ENCODE measurements around the gene PPP2R2C. TPM values are rescaled to one million over a fixed set of nuclear protein-coding genes. Genes with fewer than 3 reads are reported as not detected.

Gene PPP2R2C
- total RNA-seq, 3 donors from 2014 or later = 0.16 to 0.66 (median 0.44) TPM

- Histone ChIP-seq H3K4me1 (no peaks in the 10 kb centered on the region), H3K36me3 (no peaks in the 10 kb centered on the region), H3K4me3 (no peak overlapping the region), H3K27me3 (peaks cover 0 to 47% of the 10 kb centered on the region in 2 donors), H3K27ac (no peak overlapping the region), H3K9me3 (peaks cover 3 to 4% of the 10 kb centered on the region in 2 donors)
- TF ChIP-seq POLR2A (IDR thresholded peaks at IDR 0.05) (no peak), POLR2AphosphoS5 (IDR thresholded peaks at IDR 0.05) (no peak)
- TF ChIP-seq, protein P1, sequence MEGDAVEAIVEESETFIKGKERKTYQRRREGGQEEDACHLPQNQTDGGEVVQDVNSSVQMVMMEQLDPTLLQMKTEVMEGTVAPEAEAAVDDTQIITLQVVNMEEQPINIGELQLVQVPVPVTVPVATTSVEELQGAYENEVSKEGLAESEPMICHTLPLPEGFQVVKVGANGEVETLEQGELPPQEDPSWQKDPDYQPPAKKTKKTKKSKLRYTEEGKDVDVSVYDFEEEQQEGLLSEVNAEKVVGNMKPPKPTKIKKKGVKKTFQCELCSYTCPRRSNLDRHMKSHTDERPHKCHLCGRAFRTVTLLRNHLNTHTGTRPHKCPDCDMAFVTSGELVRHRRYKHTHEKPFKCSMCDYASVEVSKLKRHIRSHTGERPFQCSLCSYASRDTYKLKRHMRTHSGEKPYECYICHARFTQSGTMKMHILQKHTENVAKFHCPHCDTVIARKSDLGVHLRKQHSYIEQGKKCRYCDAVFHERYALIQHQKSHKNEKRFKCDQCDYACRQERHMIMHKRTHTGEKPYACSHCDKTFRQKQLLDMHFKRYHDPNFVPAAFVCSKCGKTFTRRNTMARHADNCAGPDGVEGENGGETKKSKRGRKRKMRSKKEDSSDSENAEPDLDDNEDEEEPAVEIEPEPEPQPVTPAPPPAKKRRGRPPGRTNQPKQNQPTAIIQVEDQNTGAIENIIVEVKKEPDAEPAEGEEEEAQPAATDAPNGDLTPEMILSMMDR (IDR thresholded peaks at IDR 0.05) = no peak
- intact Hi-C loops (cut with DNase I; ENCODE audit: low total_unique reads) = no loop called here
- no peak for DNase-seq (ENCODE audit: low spot score in 2 of 2)
These were observed 135.0 kb downstream of the PPP2R2C start for GRCh38 chr4:6337331-6337935.

- Histone ChIP-seq H3K9me3 (peaks cover 4 to 8% of the 10 kb centered on the region in 2 donors), H3K4me1 (no peaks in the 10 kb centered on the region), H3K36me3 (no peaks in the 10 kb centered on the region), H3K27me3 (peaks cover 0 to 47% of the 10 kb centered on the region in 2 donors), H3K4me3 (no peak overlapping the region), H3K27ac (no peak overlapping the region)
- intact Hi-C loops (cut with DNase I; ENCODE audit: low total_unique reads) = no loop called here
- DNase-seq (ENCODE audit: low spot score in 2 of 2) = no peak
- TF ChIP-seq POLR2AphosphoS5 (IDR thresholded peaks at IDR 0.05) (no peak), POLR2A (IDR thresholded peaks at IDR 0.05) (no peak)
- TF ChIP-seq, protein P1 (IDR thresholded peaks at IDR 0.05) = no peak
These were observed 136.2 kb downstream of the PPP2R2C start for GRCh38 chr4:6336166-6336565.

DNA sequence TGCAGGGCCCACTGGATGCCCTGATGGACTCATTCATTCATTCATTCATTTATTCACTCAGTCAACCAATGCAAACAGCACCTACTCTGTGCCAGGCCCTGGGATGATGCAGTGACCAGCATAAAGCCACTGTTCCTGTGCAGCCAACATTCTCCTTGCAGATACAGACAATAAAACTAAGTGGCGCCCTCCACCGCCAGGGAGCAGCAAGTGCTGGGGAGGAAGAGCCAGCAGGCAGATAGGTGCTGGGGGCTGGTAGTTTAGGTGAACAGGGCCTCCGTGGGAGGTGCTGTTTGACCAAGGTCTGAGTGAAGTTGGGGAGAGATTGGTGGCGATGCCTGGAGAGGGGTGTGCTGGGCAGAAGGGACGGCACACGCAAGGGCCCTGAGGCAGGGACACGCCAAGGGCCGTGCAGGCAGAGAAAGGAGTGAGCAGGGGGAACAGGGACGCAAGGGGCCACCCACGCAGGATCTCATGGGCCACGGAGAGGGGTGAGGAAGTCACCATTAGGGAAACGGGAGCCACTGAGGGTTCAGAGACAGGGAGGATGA, 137.3 kb downstream of the PPP2R2C start:
- H3K36me3 ChIP-seq = no peaks in the 10 kb centered on the region
- peaks cover 4 to 8% of the 10 kb centered on the region in 2 donors for H3K9me3 ChIP-seq
- intact Hi-C loops (cut with DNase I; ENCODE audit: low total_unique reads) = loop anchor here (2.0 kb wide), 1 partner anchor 16 kb away; no protein-coding TSS in a partner anchor
- DNase-seq (ENCODE audit: low spot score in 2 of 2) = no peak
- TF ChIP-seq POLR2A (IDR thresholded peaks at IDR 0.05) (no peak), POLR2AphosphoS5 (IDR thresholded peaks at IDR 0.05) (no peak)
- TF ChIP-seq, protein P1 (IDR thresholded peaks at IDR 0.05) = no peak
- peaks cover 0 to 40% of the 10 kb centered on the region in 2 donors for H3K27me3 ChIP-seq
- H3K4me3 ChIP-seq = no peak overlapping the region
- H3K4me1 ChIP-seq = no peaks in the 10 kb centered on the region
- no peak overlapping the region for H3K27ac ChIP-seq

- intact Hi-C loops (cut with DNase I; ENCODE audit: low total_unique reads) = loop anchor here (2.0 kb wide), 1 partner anchor 16 kb away; no protein-coding TSS in a partner anchor
- TF ChIP-seq POLR2AphosphoS5 (IDR thresholded peaks at IDR 0.05) = no peak
- TF ChIP-seq POLR2A (IDR thresholded peaks at IDR 0.05) = no peak
- TF ChIP-seq, protein P1 (IDR thresholded peaks at IDR 0.05) = no peak
- no peak for DNase-seq (ENCODE audit: low spot score in 2 of 2)
- Histone ChIP-seq H3K9me3 (peaks cover 4 to 8% of the 10 kb centered on the region in 2 donors), H3K4me1 (no peaks in the 10 kb centered on the region), H3K27ac (no peak overlapping the region), H3K27me3 (peaks cover 0 to 36% of the 10 kb centered on the region in 2 donors), H3K4me3 (no peak overlapping the region), H3K36me3 (no peaks in the 10 kb centered on the region)
These were observed 138.1 kb downstream of the PPP2R2C start for GRCh38 chr4:6334203-6334887.
